K562 (cell line): ENCODE results near the gene AHNAK.

Source experiments
- CBX3 ChIP-seq, 2 experiments: IDR thresholded peaks; 1 replicate in 1 of 2; 2 replicates in 1 of 2; pipeline ENCODE4 v1.6.1; 2012; ENCODE audit warnings: inconsistent platforms in 2 of 2, low read length in 2 of 2, borderline replicate concordance in 1 of 2, control low read depth in 1 of 2
- CHCHD3 ChIP-seq: fragments of 250-450 bp; sonication (Bioruptor Pico); IDR thresholded peaks from 2 replicates; pipeline ENCODE4 v2.1.2; 2022; ENCODE audit warnings: mild to moderate bottlenecking
- CTCF ChIP-seq, 3 experiments: IDR thresholded peaks in 2 of 3; conservative IDR thresholded peaks in 1 of 3; 2 replicates each; pipeline ENCODE4 v1.5.1; 2011 to 2012; ENCODE audit warnings: low read length in 3 of 3, mild to moderate bottlenecking in 3 of 3, control low read depth in 2 of 3, improper control_type of control experiment in 1 of 3, inconsistent platforms in 1 of 3, low read depth in 1 of 3, mixed read lengths in 1 of 3, moderate library complexity in 1 of 3; ENCODE audit not compliant: insufficient read depth in 2 of 3
- EP300 ChIP-seq: IDR thresholded peaks from 2 replicates; pipeline ENCODE4 v1.6.1; 2012; ENCODE audit warnings: low read length, improper control_type of control experiment
- FOXK1 ChIP-seq: sonication (generic); formaldehyde crosslinking; IDR thresholded peaks from 2 replicates; pipeline ENCODE4 v1.8.0; 2022; ENCODE audit warnings: missing genetic modification reagents, mild to moderate bottlenecking, borderline replicate concordance
- GTF3C2 ChIP-seq: IDR thresholded peaks from 3 replicates; pipeline ENCODE4 v1.6.1; 2011; ENCODE audit warnings: borderline replicate concordance, mild to moderate bottlenecking, moderate library complexity; ENCODE audit not compliant: insufficient read length; ENCODE audit errors: extremely low read depth
- POLR3A ChIP-seq: IDR thresholded peaks from 2 replicates; pipeline ENCODE4 v1.6.1; 2011; ENCODE audit warnings: borderline replicate concordance, mild to moderate bottlenecking, moderate library complexity; ENCODE audit not compliant: insufficient read length, insufficient read depth; ENCODE audit errors: extremely low read depth
- SP1 ChIP-seq: sonication (generic); formaldehyde crosslinking; IDR thresholded peaks from 2 replicates; pipeline ENCODE4 v1.8.1; 2022; ENCODE audit warnings: mild to moderate bottlenecking, missing genetic modification reagents
- VEZF1 ChIP-seq: fragments of 200-800 bp; sonication (Bioruptor generic); IDR thresholded peaks from 2 replicates; pipeline ENCODE4 v1.6.1; 2017; ENCODE audit warnings: missing genetic modification characterization, missing compliant biosample characterization
- ZBTB17 ChIP-seq: fragments of 450-650 bp; formaldehyde crosslinking; IDR thresholded peaks from 2 replicates; pipeline ENCODE4 v1.4.0; 2020; ENCODE audit warnings: mild to moderate bottlenecking
- ZNF280B ChIP-seq: fragments of 250-450 bp; sonication (Bioruptor Pico); IDR thresholded peaks from 2 replicates; pipeline ENCODE4 v1.5.1; 2021; ENCODE audit warnings: mild to moderate bottlenecking
- TF ChIP-seq, protein P1 (sequence below): sonication (generic); formaldehyde crosslinking; IDR thresholded peaks from 2 replicates; pipeline ENCODE4 v1.8.0; 2022; ENCODE audit warnings: mild to moderate bottlenecking, low read depth, missing genetic modification reagents
- TF ChIP-seq, protein P2 (sequence below): sonication (generic); formaldehyde crosslinking; IDR thresholded peaks from 2 replicates; pipeline ENCODE4 v1.8.1; 2023; ENCODE audit warnings: mild to moderate bottlenecking, missing genetic modification reagents, moderate library complexity
- TF ChIP-seq, protein P3 (sequence below): fragments of 250-450 bp; sonication (Bioruptor Pico); IDR thresholded peaks from 2 replicates; pipeline ENCODE4 v1.9.0; 2021; ENCODE audit warnings: mild to moderate bottlenecking

GRCh38 chr11:62457478-62457877 is 89.1 kb downstream of the AHNAK start:
- TF ChIP-seq FOXK1 = no peak
- TF ChIP-seq, protein P1, sequence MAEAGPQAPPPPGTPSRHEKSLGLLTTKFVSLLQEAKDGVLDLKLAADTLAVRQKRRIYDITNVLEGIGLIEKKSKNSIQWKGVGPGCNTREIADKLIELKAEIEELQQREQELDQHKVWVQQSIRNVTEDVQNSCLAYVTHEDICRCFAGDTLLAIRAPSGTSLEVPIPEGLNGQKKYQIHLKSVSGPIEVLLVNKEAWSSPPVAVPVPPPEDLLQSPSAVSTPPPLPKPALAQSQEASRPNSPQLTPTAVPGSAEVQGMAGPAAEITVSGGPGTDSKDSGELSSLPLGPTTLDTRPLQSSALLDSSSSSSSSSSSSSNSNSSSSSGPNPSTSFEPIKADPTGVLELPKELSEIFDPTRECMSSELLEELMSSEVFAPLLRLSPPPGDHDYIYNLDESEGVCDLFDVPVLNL = no peak
- TF ChIP-seq VEZF1 (CRISPR knock-in tag) = no peak
- TF ChIP-seq SP1 = no peak
- no peak for TF ChIP-seq CBX3 (IDR thresholded peaks at IDR 0.05; ENCODE audit: borderline replicate concordance in 1 of 2, low read length in 2 of 2)
- no peak for TF ChIP-seq GTF3C2
- TF ChIP-seq, protein P2, sequence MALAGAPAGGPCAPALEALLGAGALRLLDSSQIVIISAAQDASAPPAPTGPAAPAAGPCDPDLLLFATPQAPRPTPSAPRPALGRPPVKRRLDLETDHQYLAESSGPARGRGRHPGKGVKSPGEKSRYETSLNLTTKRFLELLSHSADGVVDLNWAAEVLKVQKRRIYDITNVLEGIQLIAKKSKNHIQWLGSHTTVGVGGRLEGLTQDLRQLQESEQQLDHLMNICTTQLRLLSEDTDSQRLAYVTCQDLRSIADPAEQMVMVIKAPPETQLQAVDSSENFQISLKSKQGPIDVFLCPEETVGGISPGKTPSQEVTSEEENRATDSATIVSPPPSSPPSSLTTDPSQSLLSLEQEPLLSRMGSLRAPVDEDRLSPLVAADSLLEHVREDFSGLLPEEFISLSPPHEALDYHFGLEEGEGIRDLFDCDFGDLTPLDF (CRISPR knock-in tag) = no peak
- TF ChIP-seq CHCHD3 (CRISPR knock-in tag) = no peak
- TF ChIP-seq EP300 = no peak
- TF ChIP-seq, protein P3, sequence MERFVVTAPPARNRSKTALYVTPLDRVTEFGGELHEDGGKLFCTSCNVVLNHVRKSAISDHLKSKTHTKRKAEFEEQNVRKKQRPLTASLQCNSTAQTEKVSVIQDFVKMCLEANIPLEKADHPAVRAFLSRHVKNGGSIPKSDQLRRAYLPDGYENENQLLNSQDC (CRISPR knock-in tag) = no peak
- no peak for TF ChIP-seq ZNF280B (CRISPR knock-in tag)
- no peak for TF ChIP-seq CTCF (IDR thresholded peaks at IDR 0.05 in 2 of 3, conservative IDR thresholded peaks at IDR 0.05 in 1 of 3; ENCODE audit: insufficient read depth in 2 of 3, low read depth in 1 of 3, low read length in 3 of 3)
- TF ChIP-seq ZBTB17 (CRISPR knock-in tag) = no peak
- no peak for TF ChIP-seq POLR3A
